HEK293 (cell line): Measurements from ENCODE around the gene CTIF.

Experiments
- ZNF169 ChIP-seq: fragments of 450-650 bp; formaldehyde crosslinking; IDR thresholded peaks from 2 replicates; pipeline ENCODE4 v1.5.1; 2016; ENCODE audit warnings: missing biosample characterization, missing genetic modification characterization
- ZNF433 ChIP-seq: fragments of 450-650 bp; formaldehyde crosslinking; IDR thresholded peaks from 2 replicates; pipeline ENCODE4 v1.5.1; 2016; ENCODE audit warnings: missing biosample characterization, missing genetic modification characterization, low read depth
- TF ChIP-seq, protein P1 (sequence below): fragments of 450-650 bp; formaldehyde crosslinking; IDR thresholded peaks from 2 replicates; pipeline ENCODE4 v1.5.1; 2016; ENCODE audit warnings: missing biosample characterization, missing genetic modification characterization
- TF ChIP-seq, protein P2 (sequence below): fragments of 450-650 bp; formaldehyde crosslinking; IDR thresholded peaks from 2 replicates; pipeline ENCODE4 v1.5.1; 2016; ENCODE audit warnings: missing biosample characterization, missing genetic modification characterization, low read depth

DNA sequence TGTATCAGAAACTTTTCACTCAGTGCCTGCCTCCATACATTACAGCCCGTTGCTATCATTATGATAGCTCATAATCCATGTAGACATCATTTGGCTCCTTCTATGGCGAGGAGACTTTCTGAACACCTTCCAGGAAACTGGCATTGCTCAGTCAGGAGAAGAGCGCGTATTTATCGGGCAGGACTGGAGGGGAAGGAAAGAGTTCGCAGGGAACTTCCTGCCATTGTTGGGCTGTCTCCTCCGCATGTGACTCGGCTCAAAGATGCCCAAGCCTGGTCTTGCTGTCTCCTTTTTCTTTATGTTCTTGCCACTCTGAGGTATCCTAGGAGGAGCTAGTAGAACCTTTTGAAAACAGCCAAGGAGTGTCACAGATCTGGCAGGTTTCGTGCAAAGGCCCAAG, 156.8 kb downstream of the CTIF start:
- TF ChIP-seq, protein P1, sequence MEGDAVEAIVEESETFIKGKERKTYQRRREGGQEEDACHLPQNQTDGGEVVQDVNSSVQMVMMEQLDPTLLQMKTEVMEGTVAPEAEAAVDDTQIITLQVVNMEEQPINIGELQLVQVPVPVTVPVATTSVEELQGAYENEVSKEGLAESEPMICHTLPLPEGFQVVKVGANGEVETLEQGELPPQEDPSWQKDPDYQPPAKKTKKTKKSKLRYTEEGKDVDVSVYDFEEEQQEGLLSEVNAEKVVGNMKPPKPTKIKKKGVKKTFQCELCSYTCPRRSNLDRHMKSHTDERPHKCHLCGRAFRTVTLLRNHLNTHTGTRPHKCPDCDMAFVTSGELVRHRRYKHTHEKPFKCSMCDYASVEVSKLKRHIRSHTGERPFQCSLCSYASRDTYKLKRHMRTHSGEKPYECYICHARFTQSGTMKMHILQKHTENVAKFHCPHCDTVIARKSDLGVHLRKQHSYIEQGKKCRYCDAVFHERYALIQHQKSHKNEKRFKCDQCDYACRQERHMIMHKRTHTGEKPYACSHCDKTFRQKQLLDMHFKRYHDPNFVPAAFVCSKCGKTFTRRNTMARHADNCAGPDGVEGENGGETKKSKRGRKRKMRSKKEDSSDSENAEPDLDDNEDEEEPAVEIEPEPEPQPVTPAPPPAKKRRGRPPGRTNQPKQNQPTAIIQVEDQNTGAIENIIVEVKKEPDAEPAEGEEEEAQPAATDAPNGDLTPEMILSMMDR: no peak
- TF ChIP-seq, protein P2, sequence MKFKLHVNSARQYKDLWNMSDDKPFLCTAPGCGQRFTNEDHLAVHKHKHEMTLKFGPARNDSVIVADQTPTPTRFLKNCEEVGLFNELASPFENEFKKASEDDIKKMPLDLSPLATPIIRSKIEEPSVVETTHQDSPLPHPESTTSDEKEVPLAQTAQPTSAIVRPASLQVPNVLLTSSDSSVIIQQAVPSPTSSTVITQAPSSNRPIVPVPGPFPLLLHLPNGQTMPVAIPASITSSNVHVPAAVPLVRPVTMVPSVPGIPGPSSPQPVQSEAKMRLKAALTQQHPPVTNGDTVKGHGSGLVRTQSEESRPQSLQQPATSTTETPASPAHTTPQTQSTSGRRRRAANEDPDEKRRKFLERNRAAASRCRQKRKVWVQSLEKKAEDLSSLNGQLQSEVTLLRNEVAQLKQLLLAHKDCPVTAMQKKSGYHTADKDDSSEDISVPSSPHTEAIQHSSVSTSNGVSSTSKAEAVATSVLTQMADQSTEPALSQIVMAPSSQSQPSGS (tag by site-specific recombination): no peak
- TF ChIP-seq ZNF433: no peak
- no peak for TF ChIP-seq ZNF169 (tag by site-specific recombination)
